ENCODE data around the gene COIL. TPM values are rescaled to one million over a fixed set of nuclear protein-coding genes. Genes with fewer than 3 reads are reported as not detected.
A peak's percentile ranks its signal among the peaks of the same experiment; 100 is the strongest.

The COIL gene
- total and polyA plus RNA-seq, 2 donors (not counting 3 experiments of a cell fraction or from before 2014, with no cell fraction given), result 4.2 to 20.6 TPM

DNA sequence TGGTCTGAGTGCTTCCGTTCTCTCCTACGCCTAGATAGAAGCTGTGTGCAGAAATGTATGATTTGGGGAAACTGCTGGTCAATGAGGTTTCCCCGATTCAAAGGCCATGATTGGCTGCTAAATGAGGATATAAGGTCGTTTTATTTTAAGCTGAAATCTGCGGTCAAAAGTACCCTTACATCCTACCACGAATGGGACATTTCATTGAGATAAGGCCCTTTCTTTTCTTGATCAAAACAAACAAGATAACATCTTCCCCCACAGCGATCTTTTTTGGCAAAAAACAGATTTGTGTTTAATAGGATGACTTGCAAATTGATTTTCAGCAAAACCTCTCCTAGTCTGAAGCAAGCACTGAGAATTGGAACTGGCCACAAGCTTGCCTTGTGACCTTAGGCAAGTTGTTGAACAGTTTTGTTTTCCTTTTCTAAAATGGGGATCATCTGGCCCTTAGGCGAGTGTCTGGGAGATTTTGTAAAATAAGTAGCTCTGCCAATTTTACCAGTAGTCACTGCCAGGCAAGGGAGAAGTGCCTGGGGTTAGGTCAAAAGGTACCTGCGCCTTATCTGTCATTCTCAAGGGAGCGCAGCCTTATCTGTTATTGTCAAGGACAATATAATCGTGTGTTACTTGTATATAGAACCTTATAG lies 17.7 kb upstream of the COIL start:
- POLR2A ChIA-PET, result interaction anchor here (0.7 kb wide), 1 partner anchor 155 kb away, joined by 8 read pairs; no protein-coding TSS in a partner anchor
- no peak for FAIRE-seq
- Histone ChIP-seq H3K27me3 (ENCODE audit: control insufficient read depth in 2 of 2, insufficient read depth in 2 of 2, low read length in 2 of 2) (peaks cover 0 to 4% of the 10 kb centered on the region in 2 experiments), H3K4me2 (ENCODE audit: insufficient read depth, low read length) (peak overlapping the region; percentile 92), H3K9me3 (replicated peaks; ENCODE audit: control insufficient read depth, insufficient read depth, low read length) (no peaks in the 10 kb centered on the region), H3K9me1 (replicated peaks; ENCODE audit: control insufficient read depth, extremely low read depth, insufficient read depth, low read length) (no peaks in the 10 kb centered on the region), H3K27ac (ENCODE audit: insufficient read depth, low read depth, low read length) (no peak overlapping the region), H4K20me1 (replicated peaks; ENCODE audit: control insufficient read depth, extremely low read depth, insufficient read depth, low read length) (no peaks in the 10 kb centered on the region), H3K9ac (replicated peaks; ENCODE audit: extremely low read depth, insufficient read depth, low read length) (peak overlapping the region; percentile 59), H3K4me3 (replicated peaks in 1 of 3; ENCODE audit: insufficient read depth in 1 of 3, low read depth in 1 of 3, low read length in 3 of 3) (peak overlapping the region; percentile 38 to 74 (median 60)), H3K36me3 (ENCODE audit: control insufficient read depth in 2 of 2, extremely low read depth in 1 of 2, insufficient read depth in 2 of 2, low read length in 2 of 2) (no peaks in the 10 kb centered on the region), H3K4me1 (ENCODE audit: control insufficient read depth, extremely low read depth, insufficient read depth, low read length) (peaks cover 14% of the 10 kb centered on the region), H3K79me2 (ENCODE audit: control insufficient read depth, insufficient read depth, low read length) (no peaks in the 10 kb centered on the region), H2AFZ (ENCODE audit: low read depth, low read length) (peak overlapping the region; percentile 84)
- TSS peak; percentile 59 for BruUV-seq (replicated peaks)
- TF ChIP-seq POLR2AphosphoS5 (IDR thresholded peaks at IDR 0.05; ENCODE audit: insufficient read depth, low read depth, low read length), result no peak
- no peak for TF ChIP-seq GATA2 (IDR thresholded peaks at IDR 0.05; ENCODE audit: insufficient read depth, insufficient read length, low read depth, low read length)
- TF ChIP-seq, protein P1, sequence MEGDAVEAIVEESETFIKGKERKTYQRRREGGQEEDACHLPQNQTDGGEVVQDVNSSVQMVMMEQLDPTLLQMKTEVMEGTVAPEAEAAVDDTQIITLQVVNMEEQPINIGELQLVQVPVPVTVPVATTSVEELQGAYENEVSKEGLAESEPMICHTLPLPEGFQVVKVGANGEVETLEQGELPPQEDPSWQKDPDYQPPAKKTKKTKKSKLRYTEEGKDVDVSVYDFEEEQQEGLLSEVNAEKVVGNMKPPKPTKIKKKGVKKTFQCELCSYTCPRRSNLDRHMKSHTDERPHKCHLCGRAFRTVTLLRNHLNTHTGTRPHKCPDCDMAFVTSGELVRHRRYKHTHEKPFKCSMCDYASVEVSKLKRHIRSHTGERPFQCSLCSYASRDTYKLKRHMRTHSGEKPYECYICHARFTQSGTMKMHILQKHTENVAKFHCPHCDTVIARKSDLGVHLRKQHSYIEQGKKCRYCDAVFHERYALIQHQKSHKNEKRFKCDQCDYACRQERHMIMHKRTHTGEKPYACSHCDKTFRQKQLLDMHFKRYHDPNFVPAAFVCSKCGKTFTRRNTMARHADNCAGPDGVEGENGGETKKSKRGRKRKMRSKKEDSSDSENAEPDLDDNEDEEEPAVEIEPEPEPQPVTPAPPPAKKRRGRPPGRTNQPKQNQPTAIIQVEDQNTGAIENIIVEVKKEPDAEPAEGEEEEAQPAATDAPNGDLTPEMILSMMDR (IDR thresholded peaks at IDR 0.05; ENCODE audit: extremely low read depth in 1 of 2, insufficient read depth in 1 of 2, low read depth in 1 of 2, low read length in 2 of 2), result no peak
- TF ChIP-seq FOS (IDR thresholded peaks at IDR 0.05; ENCODE audit: borderline replicate concordance, insufficient read depth, low read length), result no peak
- TF ChIP-seq, protein P2, sequence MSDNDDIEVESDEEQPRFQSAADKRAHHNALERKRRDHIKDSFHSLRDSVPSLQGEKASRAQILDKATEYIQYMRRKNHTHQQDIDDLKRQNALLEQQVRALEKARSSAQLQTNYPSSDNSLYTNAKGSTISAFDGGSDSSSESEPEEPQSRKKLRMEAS (IDR thresholded peaks at IDR 0.05; ENCODE audit: insufficient read depth, insufficient read length), result no peak
- TF ChIP-seq MYC (IDR thresholded peaks at IDR 0.05; ENCODE audit: low read depth, low read length), result no peak
- no peak for TF ChIP-seq POLR2A (IDR thresholded peaks at IDR 0.05; ENCODE audit: low read depth, low read length)
- no peak for TF ChIP-seq EZH2 (IDR thresholded peaks at IDR 0.05; ENCODE audit: borderline replicate concordance, low read depth, low read length, severe bottlenecking)
- TF ChIP-seq JUN (IDR thresholded peaks at IDR 0.05; ENCODE audit: borderline replicate concordance, insufficient read depth, insufficient read length, low read depth), result no peak
- CTCF ChIA-PET, result interaction anchor here (0.6 to 2.5 kb wide), 7 partner anchors 11 to 851 kb away, joined by 3 to 13 read pairs (median 6); partner anchors contain the start of gene COIL
- dilution Hi-C loops (cut with MboI; ENCODE audit: extremely low pct_ligation_motif_present, low sequenced_read_pairs) (no loop called here), intact Hi-C loops (cut with micrococcal nuclease) (loop anchor here (1.0 to 5.0 kb wide), 3 partner anchors 17 to 109 kb away; partner anchors contain the start of genes AKAP1 and COIL)
- no peak for DNase-seq (ENCODE audit: low read depth, low spot score)
